Measurements from ENCODE around the gene ZKSCAN3. TPM values are rescaled to one million over a fixed set of nuclear protein-coding genes. Genes with fewer than 3 reads are reported as not detected.

The ZKSCAN3 gene
- total RNA-seq, 1 experiment from 2014 or later, result 11.2 TPM

GRCh38 chr6:28311139-28311823 lies 38.5 kb upstream of the ZKSCAN3 start (continued):
- TF ChIP-seq REST (IDR thresholded peaks at IDR 0.05; ENCODE audit: low read depth) (no peak), RAD21 (IDR thresholded peaks at IDR 0.05; ENCODE audit: low read depth) (no peak), SP1 (IDR thresholded peaks at IDR 0.05; ENCODE audit: low read depth) (no peak), ATF3 (IDR thresholded peaks at IDR 0.05) (no peak), JUND (IDR thresholded peaks at IDR 0.05) (no peak), SIN3A (IDR thresholded peaks at IDR 0.05; ENCODE audit: low read depth) (no peak)

GRCh38 chr6:28312939-28313338 lies 36.8 kb upstream of the ZKSCAN3 start:
- no peaks in the 10 kb centered on the region for H3K79me2 ChIP-seq (ENCODE audit: insufficient read depth, low read length)
- H3K9me2 ChIP-seq (ENCODE audit: insufficient read depth), result no peaks in the 10 kb centered on the region
- ATAC-seq (no peak), DNase-seq (ENCODE audit: low read depth, low spot score) (no peak)
- H3K27me3 ChIP-seq (ENCODE audit: insufficient read depth, low read length), result no peaks in the 10 kb centered on the region
- no peak overlapping the region for H3K27ac ChIP-seq (ENCODE audit: low read depth, low read length)
- H3K9ac ChIP-seq (ENCODE audit: low read length), result no peak overlapping the region
- TF ChIP-seq ELF1 (IDR thresholded peaks at IDR 0.05; ENCODE audit: borderline replicate concordance, low read depth), result no peak
- no peak overlapping the region for H3K4me2 ChIP-seq (ENCODE audit: low read length)
- RAD21 ChIA-PET (ENCODE audit: low non-redundant PET in 1 of 2, low total read pairs in 2 of 2, uncharacterized antibody in 2 of 2, unreplicated experiment in 2 of 2), result no interaction called here
- POLR2A ChIA-PET, result no interaction called here
- CTCF ChIA-PET, result no interaction called here
- no TSS peak for BruUV-seq (replicated peaks)
- no peaks in the 10 kb centered on the region for H4K20me1 ChIP-seq (ENCODE audit: insufficient read depth)
- H2AFZ ChIP-seq (ENCODE audit: low read depth, low read length, poor library complexity, severe bottlenecking), result no peak overlapping the region
- H3K4me1 ChIP-seq (ENCODE audit: control insufficient read depth in 1 of 2, insufficient read depth in 2 of 2, low read length in 2 of 2), result no peaks in the 10 kb centered on the region
- intact Hi-C loops (cut with micrococcal nuclease), result no loop called here
- no peaks in the 10 kb centered on the region for H3K36me3 ChIP-seq (ENCODE audit: control insufficient read depth in 1 of 2, insufficient read depth in 2 of 2, low read length in 2 of 2)
- H3K4me3 ChIP-seq (replicated peaks in 1 of 2; ENCODE audit: low read depth in 1 of 2, low read length in 2 of 2), result no peak overlapping the region
- H3K9me3 ChIP-seq (ENCODE audit: control insufficient read depth in 1 of 2, insufficient read depth in 1 of 2, low read depth in 1 of 2, low read length in 2 of 2), result no peaks in the 10 kb centered on the region

Measured in HCT116 (cell line).